CD4-positive, alpha-beta T cell treated with Interferon gamma for 1 hour (primary cell): ENCODE data around the gene PIRT.

ENCODE experiments used
- DNase-seq: peaks from one replicate; pipeline ENCODE4 v3.0.0-alpha.2; 2020

The PIRT gene

GRCh38 chr17:10787306-10788045 is 50.4 kb downstream of the PIRT start:
- DNase-seq = no peak

GRCh38 chr17:10785295-10785694 is 52.6 kb downstream of the PIRT start:
- no peak for DNase-seq

- no peak for DNase-seq
These were observed 58.3 kb downstream of the PIRT start for GRCh38 chr17:10779609-10780008.

GRCh38 chr17:10777890-10778289 is 60.0 kb downstream of the PIRT start:
- no peak for DNase-seq

GRCh38 chr17:10777131-10777807 is 60.6 kb downstream of the PIRT start:
- no peak for DNase-seq

GRCh38 chr17:10776381-10776780 is 61.5 kb downstream of the PIRT start:
- no peak for DNase-seq

- no peak for DNase-seq
These were observed 62.0 kb downstream of the PIRT start for GRCh38 chr17:10775740-10776356.

- DNase-seq = no peak
These were observed 62.8 kb downstream of the PIRT start for GRCh38 chr17:10775058-10775457.

- DNase-seq = no peak
These were observed 64.5 kb downstream of the PIRT start for GRCh38 chr17:10773391-10773790.
